Transverse colon (tissue), 3 donors: ENCODE measurements around the gene DGKG.

ENCODE experiments used
- EP300 ChIP-seq: sonication (generic); formaldehyde crosslinking; IDR thresholded peaks from one replicate; pipeline ENCODE4 v1.6.1; 2017; ENCODE audit warnings: antibody characterized with exemption, low read depth
- POLR2A ChIP-seq: fragments of 450-650 bp; IDR thresholded peaks from one replicate; pipeline ENCODE4 v1.6.1; 2016; ENCODE audit warnings: antibody characterized with exemption, mild to moderate bottlenecking, moderate library complexity
- TF ChIP-seq, protein P1 (sequence below), 5 experiments: fragments of 200-600 bp in 3 of 5; fragments of 450-650 bp in 2 of 5; sonication (generic) in 3 of 5; IDR thresholded peaks; 1 replicate in 2 of 5; 2 replicates in 3 of 5; pipeline ENCODE4 v1.5.1; 2016 to 2017; ENCODE audit warnings: antibody characterized with exemption in 5 of 5, inconsistent platforms in 3 of 5, mild to moderate bottlenecking in 2 of 5, moderate library complexity in 1 of 5

DNA sequence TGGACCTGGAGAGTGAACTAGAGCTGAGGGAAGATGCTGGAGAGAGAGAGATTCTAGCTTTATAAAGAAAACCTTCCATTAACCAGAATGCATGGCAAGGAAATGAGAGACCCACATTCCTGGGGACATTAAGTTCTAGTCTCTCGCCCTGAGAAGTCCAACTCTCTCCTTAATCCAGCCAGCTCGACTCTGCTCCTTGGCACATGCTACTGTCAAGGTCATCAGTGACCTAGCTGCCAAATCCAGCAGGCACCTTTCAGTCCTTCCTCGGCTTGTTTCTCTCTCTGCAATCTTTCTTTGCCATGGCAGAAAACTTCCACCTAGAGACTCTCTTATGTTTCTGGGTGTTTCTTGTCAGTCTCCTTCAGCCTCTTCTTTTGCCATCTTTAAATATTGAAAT lies 40.3 kb downstream of the DGKG start:
- TF ChIP-seq POLR2A, result no peak
- TF ChIP-seq EP300, result no peak
- TF ChIP-seq, protein P1, sequence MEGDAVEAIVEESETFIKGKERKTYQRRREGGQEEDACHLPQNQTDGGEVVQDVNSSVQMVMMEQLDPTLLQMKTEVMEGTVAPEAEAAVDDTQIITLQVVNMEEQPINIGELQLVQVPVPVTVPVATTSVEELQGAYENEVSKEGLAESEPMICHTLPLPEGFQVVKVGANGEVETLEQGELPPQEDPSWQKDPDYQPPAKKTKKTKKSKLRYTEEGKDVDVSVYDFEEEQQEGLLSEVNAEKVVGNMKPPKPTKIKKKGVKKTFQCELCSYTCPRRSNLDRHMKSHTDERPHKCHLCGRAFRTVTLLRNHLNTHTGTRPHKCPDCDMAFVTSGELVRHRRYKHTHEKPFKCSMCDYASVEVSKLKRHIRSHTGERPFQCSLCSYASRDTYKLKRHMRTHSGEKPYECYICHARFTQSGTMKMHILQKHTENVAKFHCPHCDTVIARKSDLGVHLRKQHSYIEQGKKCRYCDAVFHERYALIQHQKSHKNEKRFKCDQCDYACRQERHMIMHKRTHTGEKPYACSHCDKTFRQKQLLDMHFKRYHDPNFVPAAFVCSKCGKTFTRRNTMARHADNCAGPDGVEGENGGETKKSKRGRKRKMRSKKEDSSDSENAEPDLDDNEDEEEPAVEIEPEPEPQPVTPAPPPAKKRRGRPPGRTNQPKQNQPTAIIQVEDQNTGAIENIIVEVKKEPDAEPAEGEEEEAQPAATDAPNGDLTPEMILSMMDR (IDR thresholded peaks at IDR 0.05), result no peak
